Endothelial cell of umbilical vein (primary cell): ENCODE measurements around the gene MAPK1IP1L. TPM values are rescaled to one million over a fixed set of nuclear protein-coding genes. Genes with fewer than 3 reads are reported as not detected.

ENCODE experiments used
- BruUV-seq: library from RNA; stranded (reverse); fragments of 400-500 nt; replicated peaks from 2 replicates; lab custom pipeline; 2021; lab: Mats Ljungman, UMichigan
- CTCF ChIA-PET: fragments of 300-600, 350-600 bp; sonication (Branson Sonifier 250); formaldehyde crosslinking; loops from one replicate; lab custom pipeline; 2021; ENCODE audit warnings: antibody characterized with exemption, inconsistent platforms; lab: Charles Lee
- POLR2A ChIA-PET: fragments of 300-600, 350-600 bp; sonication (Branson Sonifier 250); formaldehyde crosslinking; loops from one replicate; lab custom pipeline; 2021; ENCODE audit warnings: antibody characterized with exemption, inconsistent platforms; lab: Charles Lee
- DNase-seq: peaks from one replicate; pipeline ENCODE4 v3.0.0-alpha.2; 2011; ENCODE audit warnings: low read depth, low spot score
- FAIRE-seq: peaks from 2 replicates; lab custom pipeline; 2011; peaks lifted over from hg19 to GRCh38; lab: Jason Lieb, UNC
- H2AFZ ChIP-seq: 2 replicates; pipeline ENCODE4 v1.6.0; 2012; ENCODE audit warnings: low read depth, low read length, control low read depth, inconsistent platforms
- H3K27ac ChIP-seq: 2 replicates; pipeline ENCODE4 v1.5.1; 2011; ENCODE audit warnings: low read depth, mild to moderate bottlenecking, control low read depth, low read length, moderate library complexity; ENCODE audit not compliant: insufficient read depth
- H3K27me3 ChIP-seq, 2 experiments: 2 replicates each; pipeline versions ENCODE4 v1.6.0 to v1.6.1; 2011; ENCODE audit warnings: low read length in 2 of 2, mixed read lengths in 1 of 2; ENCODE audit not compliant: control insufficient read depth in 2 of 2, insufficient read depth in 2 of 2
- H3K36me3 ChIP-seq, 2 experiments: 2 replicates in 1 of 2; 3 replicates in 1 of 2; pipeline ENCODE4 v1.5.1; 2011; ENCODE audit warnings: low read length in 2 of 2, mild to moderate bottlenecking in 1 of 2, moderate library complexity in 1 of 2; ENCODE audit not compliant: control insufficient read depth in 2 of 2, insufficient read depth in 2 of 2; ENCODE audit errors: extremely low read depth in 1 of 2
- H3K4me1 ChIP-seq: 3 replicates; pipeline ENCODE4 v1.5.1; 2011; ENCODE audit warnings: mild to moderate bottlenecking, low read length; ENCODE audit not compliant: control insufficient read depth, insufficient read depth; ENCODE audit errors: extremely low read depth
- H3K4me2 ChIP-seq: 2 replicates; pipeline ENCODE4 v1.6.1; 2011; ENCODE audit warnings: low read length, control low read depth, mixed read lengths; ENCODE audit not compliant: insufficient read depth
- H3K4me3 ChIP-seq, 3 experiments: fragments of 200-600 bp in 1 of 3; sonication (generic), shearing (Covaris generic) in 1 of 3; replicated peaks in 1 of 3; 2 replicates each; pipeline ENCODE4 v1.5.1; 2011 to 2016; ENCODE audit warnings: control low read depth in 3 of 3, low read length in 3 of 3, mild to moderate bottlenecking in 2 of 3, inconsistent platforms in 1 of 3, low read depth in 1 of 3, moderate library complexity in 1 of 3; ENCODE audit not compliant: insufficient read depth in 1 of 3
- H3K79me2 ChIP-seq: 2 replicates; pipeline ENCODE4 v1.6.0; 2012; ENCODE audit warnings: low read length, inconsistent platforms; ENCODE audit not compliant: control insufficient read depth, insufficient read depth
- H3K9ac ChIP-seq: replicated peaks from 2 replicates; pipeline ENCODE3; 2011; ENCODE audit warnings: low read length, control low read depth; ENCODE audit not compliant: insufficient read depth; ENCODE audit errors: extremely low read depth
- H3K9me1 ChIP-seq: replicated peaks from 3 replicates; pipeline ENCODE4 v1.6.0; 2011; ENCODE audit warnings: mild to moderate bottlenecking, low read length; ENCODE audit not compliant: control insufficient read depth, insufficient read depth; ENCODE audit errors: extremely low read depth
- H3K9me3 ChIP-seq: replicated peaks from 2 replicates; pipeline ENCODE4 v1.5.1; 2012; ENCODE audit warnings: low read length, inconsistent platforms; ENCODE audit not compliant: control insufficient read depth, insufficient read depth
- H4K20me1 ChIP-seq: replicated peaks from 2 replicates; pipeline ENCODE3; 2011; ENCODE audit warnings: mild to moderate bottlenecking, low read length; ENCODE audit not compliant: control insufficient read depth, insufficient read depth; ENCODE audit errors: extremely low read depth
- GATA2 ChIP-seq: IDR thresholded peaks from 2 replicates; pipeline ENCODE4 v1.7.0; 2011; ENCODE audit warnings: low read depth, mild to moderate bottlenecking, moderate library complexity, mixed read lengths, low read length; ENCODE audit not compliant: insufficient read length, insufficient read depth
- POLR2AphosphoS5 ChIP-seq: IDR thresholded peaks from 2 replicates; pipeline ENCODE4 v1.6.1; 2012; ENCODE audit warnings: low read depth, mild to moderate bottlenecking, control low read depth, low read length, moderate library complexity; ENCODE audit not compliant: insufficient read depth
- dilution Hi-C: fragments of 300-500 bp; cut with MboI; formaldehyde crosslinking; loops from one replicate; pipeline ENCODE4 v1.15.0; 2019; ENCODE audit warnings: low sequenced_read_pairs; ENCODE audit not compliant: extremely low pct_ligation_motif_present
- intact Hi-C: fragments of 100-400 bp; cut with micrococcal nuclease; formaldehyde crosslinking; loops from one replicate; pipeline ENCODE4 v1.10.0; 2022
- polyA plus RNA-seq, 4 experiments: library from polyadenylated mRNA; depleted of rRNA in 3 of 4; stranded (reverse) in 3 of 4; unstranded in 1 of 4; fragments of >200 nt; gene quantifications; 2 replicates each; pipeline versions ENCODE4 v1.2.1 to v1.2.3, GENCODE V29; 2011 to 2012; ENCODE audit warnings: missing spikeins in 1 of 4
- total RNA-seq: library from RNA; stranded (reverse); gene quantifications from 2 replicates; pipeline ENCODE4 v1.2.3, GENCODE V29; 2021

Gene MAPK1IP1L
- total and polyA plus RNA-seq, 2 donors (not counting 3 experiments of a cell fraction or from before 2014, with no cell fraction given) = 129 to 208 TPM

DNA sequence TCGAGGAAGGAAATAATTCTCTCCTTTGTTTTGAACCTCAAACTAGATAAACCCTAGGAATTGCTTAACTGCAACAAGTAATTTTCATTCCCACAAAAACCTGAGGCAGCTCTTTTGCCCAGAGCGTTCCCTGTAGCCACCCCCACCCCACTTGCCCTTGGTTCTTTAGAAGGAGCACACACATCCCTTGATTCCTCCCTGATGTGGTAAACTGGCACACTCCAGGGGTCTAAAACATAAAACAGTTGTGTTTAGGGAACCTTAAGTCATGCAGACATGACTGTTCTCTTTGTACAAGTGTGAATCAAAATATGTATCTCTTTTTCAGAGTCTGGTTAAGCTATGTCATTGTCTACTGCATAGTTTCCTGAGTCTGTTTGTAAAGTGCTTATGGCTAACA, 14.0 kb downstream of the MAPK1IP1L start:
- Histone ChIP-seq H4K20me1 (peaks cover 2% of the 10 kb centered on the region), H3K4me3 (no peak overlapping the region), H3K9me1 (no peaks in the 10 kb centered on the region), H3K79me2 (peaks cover 19% of the 10 kb centered on the region), H3K4me1 (no peaks in the 10 kb centered on the region), H2AFZ (no peak overlapping the region), H3K9ac (no peak overlapping the region), H3K27me3 (no peaks in the 10 kb centered on the region), H3K4me2 (no peak overlapping the region), H3K9me3 (no peaks in the 10 kb centered on the region), H3K27ac (no peak overlapping the region), H3K36me3 (peaks cover 7 to 20% of the 10 kb centered on the region in 2 experiments)
- DNase-seq = no peak
- dilution Hi-C loops = no loop called here
- no TSS peak for BruUV-seq
- TF ChIP-seq POLR2AphosphoS5 = no peak
- intact Hi-C loops = no loop called here
- no peak for FAIRE-seq
- POLR2A ChIA-PET = interaction anchor here (1.0 kb wide), 1 partner anchor 14 kb away, joined by 3 read pairs; the partner anchor contains the start of gene MAPK1IP1L
- CTCF ChIA-PET = interaction anchor here (0.9 to 1.8 kb wide), 2 partner anchors 14 to 72 kb away, joined by 3 to 8 read pairs; partner anchors contain the start of gene MAPK1IP1L

DNA sequence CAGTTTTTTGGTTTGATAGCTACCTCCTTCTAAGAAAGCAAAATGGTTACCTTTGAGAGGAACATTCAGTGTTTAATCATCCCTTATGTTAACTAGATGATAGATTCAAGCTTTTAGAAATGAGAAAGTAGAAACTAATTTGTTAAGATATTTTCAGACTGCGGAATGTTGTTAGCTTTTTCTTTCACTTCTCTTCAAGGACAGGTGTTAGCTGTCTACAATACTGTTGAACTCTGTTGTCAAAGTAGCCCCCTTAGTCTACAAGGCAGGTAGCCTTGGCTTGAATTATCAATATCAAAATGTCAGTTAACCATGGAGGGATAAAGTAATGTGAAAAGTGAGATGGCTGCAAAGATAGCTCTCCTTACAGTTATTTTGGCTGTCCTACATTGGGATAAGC, 14.8 kb downstream of the MAPK1IP1L start:
- Histone ChIP-seq H3K9ac (no peak overlapping the region), H3K4me2 (no peak overlapping the region), H3K79me2 (peaks cover 11% of the 10 kb centered on the region), H2AFZ (no peak overlapping the region), H3K27me3 (no peaks in the 10 kb centered on the region), H3K4me3 (no peak overlapping the region), H3K27ac (no peak overlapping the region), H3K4me1 (peaks cover 3% of the 10 kb centered on the region), H3K9me1 (no peaks in the 10 kb centered on the region), H4K20me1 (peaks cover under 1% of the 10 kb centered on the region), H3K36me3 (peaks cover 7 to 20% of the 10 kb centered on the region in 2 experiments), H3K9me3 (no peaks in the 10 kb centered on the region)
- intact Hi-C loops = no loop called here
- DNase-seq (no peak), FAIRE-seq (no peak)
- CTCF ChIA-PET = interaction anchor here (0.9 to 1.8 kb wide), 3 partner anchors 15 to 94 kb away, joined by 3 to 8 read pairs (median 3); partner anchors contain the start of gene MAPK1IP1L
- BruUV-seq = no TSS peak
- dilution Hi-C loops = no loop called here
- POLR2A ChIA-PET = no interaction called here
- TF ChIP-seq GATA2 (no peak), POLR2AphosphoS5 (no peak)
